Right lobe of liver (tissue), 6 donors: ENCODE results near the gene TNFRSF21. TPM values are rescaled to one million over a fixed set of nuclear protein-coding genes. Genes with fewer than 3 reads are reported as not detected.

Experiments
- ATAC-seq, 4 donors: fragments of 200-7000 bp; cut with Tn5 transposase; one replicate each; pipeline ENCODE4 v1.9.1; 2020; ENCODE audit warnings: mild to moderate bottlenecking in 4 of 4, moderate library complexity in 4 of 4
- DNase-seq, 3 donors: peaks; one replicate each; pipeline ENCODE4 v3.0.0-alpha.2; 2020
- H3K27ac ChIP-seq, 3 donors: fragments of 200-600 bp; one replicate each; pipeline ENCODE4 v1.8.0; 2022
- H3K27me3 ChIP-seq, 2 donors: fragments of 200-600 bp; one replicate each; pipeline ENCODE4 v1.8.0; 2022
- H3K36me3 ChIP-seq, 4 donors: fragments of 200-600 bp; sonication (generic) in 1 of 4; one replicate each; pipeline versions ENCODE4 v1.5.1 to v1.8.0; 2017 to 2022; ENCODE audit warnings: control low read depth in 1 of 4
- H3K4me1 ChIP-seq, 4 donors: fragments of 200-600 bp; sonication (generic) in 1 of 4; one replicate each; pipeline versions ENCODE4 v1.5.1 to v1.8.0; 2017 to 2022; ENCODE audit warnings: control low read depth in 1 of 4
- H3K4me3 ChIP-seq, 3 donors: fragments of 200-600 bp; one replicate each; pipeline ENCODE4 v1.8.0; 2022
- H3K9me3 ChIP-seq, 4 donors: fragments of 200-600 bp; sonication (generic) in 1 of 4; one replicate each; pipeline versions ENCODE4 v1.5.1 to v1.8.0; 2017 to 2022; ENCODE audit warnings: control low read depth in 1 of 4
- POLR2A ChIP-seq: fragments of 450-650 bp; IDR thresholded peaks from one replicate; pipeline ENCODE4 v1.6.1; 2017; ENCODE audit warnings: antibody characterized with exemption, mild to moderate bottlenecking
- WGBS: methylation state at CpG from one replicate; pipeline ENCODE4 v1.1.6; 2018; ENCODE audit warnings: low coverage, low lambda C conversion rate; ENCODE audit not compliant: insufficient coverage; ENCODE audit errors: missing lambda C conversion rate; 5-methylcytosine and 5-hydroxymethylcytosine counted together
- intact Hi-C, 2 donors: fragments of 100-400 bp; cut with DNase I; formaldehyde crosslinking; loops; one replicate each; pipeline versions ENCODE4 v1.11.2 to v1.14.1; 2022
- total RNA-seq, 6 experiments: library from RNA; depleted of rRNA in 2 of 6; stranded (reverse); fragments of >200 nt in 2 of 6; fragmentation: NEBNext Ultra II Directional in 3 of 6; extraction: Animal tissue kit (Norgen Biotek cat#: 25700) in 3 of 6; gene quantifications; one replicate each; pipeline versions ENCODE4 v1.1.0 to v1.2.4, GENCODE V29; 2016 to 2023
- TF ChIP-seq, protein P1 (sequence below), 4 donors: fragments of 200-600 bp in 3 of 4; fragments of 450-650 bp in 1 of 4; IDR thresholded peaks; one replicate each; pipeline versions ENCODE4 v1.5.1 to v1.8.0; 2016 to 2022; ENCODE audit warnings: antibody characterized with exemption in 4 of 4, mild to moderate bottlenecking in 2 of 4
- donor health status: DM: no; HTN: yes; CAD: no.
- donor health status: DM: no; HTN: no; CAD: no.
- donor health status: DM: no; HTN: no; CAD: no.
- donor health status: DM: no; HTN: yes; CAD: no.
- donor health status: DM: no; HTN: yes; CAD: no.

TNFRSF21 gene
- total RNA-seq, 6 experiments from 2014 or later, result 1.9 to 7.9 (median 5.3) TPM

DNA sequence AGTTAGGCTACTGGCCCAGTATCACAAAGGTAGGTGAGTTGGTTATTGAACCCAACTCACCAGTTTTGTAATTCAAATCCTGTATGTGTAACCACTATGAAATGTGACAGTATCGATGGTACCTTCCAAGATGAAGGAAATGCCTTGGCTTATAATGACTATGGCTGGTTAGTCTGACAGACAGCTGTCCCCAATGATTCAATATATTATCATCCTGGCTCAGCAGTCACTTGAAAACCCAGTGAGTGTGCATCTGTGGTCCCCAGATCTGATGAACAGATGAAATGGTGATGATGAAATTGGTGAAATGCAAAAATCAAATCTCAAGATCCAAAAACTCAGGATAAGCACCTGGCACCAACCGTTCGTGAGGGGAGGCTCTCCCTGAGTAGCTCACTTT, 54.8 kb downstream of the TNFRSF21 start:
- DNase-seq (no peak), ATAC-seq (no peak)
- Histone ChIP-seq H3K9me3 (no peaks in the 10 kb centered on the region), H3K27me3 (no peaks in the 10 kb centered on the region), H3K36me3 (no peaks in the 10 kb centered on the region), H3K4me1 (no peaks in the 10 kb centered on the region), H3K4me3 (no peak overlapping the region), H3K27ac (no peak overlapping the region)
- no peak for TF ChIP-seq POLR2A
- TF ChIP-seq, protein P1, sequence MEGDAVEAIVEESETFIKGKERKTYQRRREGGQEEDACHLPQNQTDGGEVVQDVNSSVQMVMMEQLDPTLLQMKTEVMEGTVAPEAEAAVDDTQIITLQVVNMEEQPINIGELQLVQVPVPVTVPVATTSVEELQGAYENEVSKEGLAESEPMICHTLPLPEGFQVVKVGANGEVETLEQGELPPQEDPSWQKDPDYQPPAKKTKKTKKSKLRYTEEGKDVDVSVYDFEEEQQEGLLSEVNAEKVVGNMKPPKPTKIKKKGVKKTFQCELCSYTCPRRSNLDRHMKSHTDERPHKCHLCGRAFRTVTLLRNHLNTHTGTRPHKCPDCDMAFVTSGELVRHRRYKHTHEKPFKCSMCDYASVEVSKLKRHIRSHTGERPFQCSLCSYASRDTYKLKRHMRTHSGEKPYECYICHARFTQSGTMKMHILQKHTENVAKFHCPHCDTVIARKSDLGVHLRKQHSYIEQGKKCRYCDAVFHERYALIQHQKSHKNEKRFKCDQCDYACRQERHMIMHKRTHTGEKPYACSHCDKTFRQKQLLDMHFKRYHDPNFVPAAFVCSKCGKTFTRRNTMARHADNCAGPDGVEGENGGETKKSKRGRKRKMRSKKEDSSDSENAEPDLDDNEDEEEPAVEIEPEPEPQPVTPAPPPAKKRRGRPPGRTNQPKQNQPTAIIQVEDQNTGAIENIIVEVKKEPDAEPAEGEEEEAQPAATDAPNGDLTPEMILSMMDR (IDR thresholded peaks at IDR 0.05), result no peak
- WGBS, result 80% methylated on average over 2 of the region's 3 CpGs
- intact Hi-C loops, result no loop called here

- DNase-seq (no peak), ATAC-seq (no peak)
- Histone ChIP-seq H3K36me3 (no peaks in the 10 kb centered on the region), H3K9me3 (no peaks in the 10 kb centered on the region), H3K4me1 (no peaks in the 10 kb centered on the region), H3K4me3 (no peak overlapping the region), H3K27me3 (no peaks in the 10 kb centered on the region), H3K27ac (no peak overlapping the region)
- 67% methylated on average over 3 of the region's 6 CpGs for WGBS
- TF ChIP-seq, protein P1 (IDR thresholded peaks at IDR 0.05), result no peak
- no peak for TF ChIP-seq POLR2A
- intact Hi-C loops, result no loop called here
These were observed 55.7 kb downstream of the TNFRSF21 start for GRCh38 chr6:47254051-47254450.

DNA sequence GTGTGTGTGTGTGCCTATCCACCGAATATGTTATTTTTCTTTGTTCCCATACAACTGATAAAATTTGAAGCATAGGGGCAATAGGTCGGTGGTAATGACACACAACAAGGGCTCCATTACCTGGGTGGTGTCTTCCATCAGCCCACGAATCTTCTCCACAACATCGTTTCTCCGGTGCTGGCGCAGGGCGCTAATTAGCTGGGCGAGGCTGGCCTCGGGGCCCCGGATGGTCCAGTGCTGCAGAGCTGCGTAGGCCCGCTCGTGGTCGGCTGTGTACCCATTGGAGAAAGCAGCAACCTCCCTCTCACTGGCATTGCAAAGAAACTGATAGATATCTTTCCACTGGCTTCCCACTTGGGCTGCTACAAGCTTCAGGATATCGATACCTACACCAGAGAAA, 56.6 kb downstream of the TNFRSF21 start:
- WGBS, result 96% methylated on average over 13 of the region's 15 CpGs
- no peaks in the 10 kb centered on the region for H3K4me1 ChIP-seq
- DNase-seq (no peak), ATAC-seq (no peak)
- no peak overlapping the region for H3K27ac ChIP-seq
- no peak for TF ChIP-seq POLR2A
- TF ChIP-seq, protein P1 (IDR thresholded peaks at IDR 0.05), result no peak
- no peaks in the 10 kb centered on the region for H3K27me3 ChIP-seq
- intact Hi-C loops, result no loop called here
- no peak overlapping the region for H3K4me3 ChIP-seq
- no peaks in the 10 kb centered on the region for H3K36me3 ChIP-seq
- no peaks in the 10 kb centered on the region for H3K9me3 ChIP-seq

DNA sequence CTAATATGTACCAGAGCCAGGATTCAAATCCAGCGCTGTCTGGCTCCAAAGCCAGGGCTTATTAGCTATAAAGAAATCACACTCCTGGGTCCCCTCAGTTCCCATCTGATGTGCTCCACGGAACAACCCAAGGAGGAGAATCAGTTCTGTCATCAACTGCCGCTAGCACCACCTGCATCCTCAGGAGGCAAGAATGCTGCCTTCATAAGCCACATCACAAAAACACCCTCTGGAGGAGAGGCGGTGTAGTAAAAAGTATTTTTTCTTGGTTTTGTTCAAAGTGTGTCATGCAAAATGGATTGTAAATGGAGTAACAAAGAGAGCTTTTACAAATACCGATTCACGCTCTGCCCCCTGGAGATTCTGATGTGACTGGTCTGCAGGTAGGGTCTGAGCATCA, 57.1 kb downstream of the TNFRSF21 start:
- 84% methylated on average over 6 of the region's 6 CpGs for WGBS
- no peak overlapping the region for H3K4me3 ChIP-seq

More for the DNA sequence above, 57.1 kb downstream of the TNFRSF21 start:
- Histone ChIP-seq H3K27ac (no peak overlapping the region), H3K9me3 (no peaks in the 10 kb centered on the region), H3K4me1 (no peaks in the 10 kb centered on the region), H3K36me3 (no peaks in the 10 kb centered on the region), H3K27me3 (no peaks in the 10 kb centered on the region)
- DNase-seq (no peak), ATAC-seq (no peak)
- intact Hi-C loops, result no loop called here
- TF ChIP-seq, protein P1 (IDR thresholded peaks at IDR 0.05), result no peak
- TF ChIP-seq POLR2A, result no peak
